Cerebellar cortex (tissue), 1 donor: ENCODE data around the gene KLHL8.

Experiments used
- DNase-seq: peaks from one replicate; pipeline ENCODE4 v3.0.0-alpha.2; 2015; ENCODE audit warnings: low spot score

The KLHL8 gene

DNA sequence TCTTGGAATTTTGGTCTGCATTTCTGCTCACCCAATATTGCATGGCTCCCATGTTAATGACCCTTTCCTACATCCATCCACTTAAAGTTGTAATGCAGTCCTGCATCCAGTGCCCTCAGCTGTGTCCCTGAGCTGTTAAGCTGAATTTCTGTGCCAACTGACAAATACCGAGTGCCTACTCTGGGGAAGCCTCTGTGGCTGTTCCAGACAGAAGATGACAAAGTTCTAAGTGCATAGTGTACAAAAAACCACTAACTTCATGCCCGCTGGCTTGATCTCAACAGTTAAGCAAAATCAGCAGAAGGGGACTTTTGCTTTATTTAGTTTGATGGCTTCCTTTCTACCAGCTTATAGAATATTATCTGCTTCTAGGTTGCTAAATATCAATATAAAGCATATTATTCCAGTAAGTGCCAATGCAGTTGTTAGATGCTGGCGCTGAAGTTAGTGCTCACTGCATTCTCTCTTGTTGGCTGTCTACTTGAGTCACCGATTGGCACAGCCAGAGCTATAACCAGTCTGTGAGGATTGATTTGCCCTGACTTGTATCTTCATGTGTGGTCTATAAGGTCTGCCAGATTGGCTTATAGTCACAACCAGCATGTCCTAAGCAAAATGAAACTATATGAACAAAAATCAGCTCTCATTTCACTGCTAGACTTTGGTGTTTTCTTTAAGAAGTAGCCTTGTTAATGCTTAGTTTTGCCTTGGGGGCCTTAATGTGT is 98.9 kb downstream of the KLHL8 start:
- no peak for DNase-seq

- no peak for DNase-seq
These were observed 99.8 kb downstream of the KLHL8 start for GRCh38 chr4:87120411-87121162.

- no peak for DNase-seq
These were observed 100.4 kb downstream of the KLHL8 start for GRCh38 chr4:87120010-87120409.

GRCh38 chr4:87118826-87119225 is 101.6 kb downstream of the KLHL8 start:
- DNase-seq, result no peak

DNA sequence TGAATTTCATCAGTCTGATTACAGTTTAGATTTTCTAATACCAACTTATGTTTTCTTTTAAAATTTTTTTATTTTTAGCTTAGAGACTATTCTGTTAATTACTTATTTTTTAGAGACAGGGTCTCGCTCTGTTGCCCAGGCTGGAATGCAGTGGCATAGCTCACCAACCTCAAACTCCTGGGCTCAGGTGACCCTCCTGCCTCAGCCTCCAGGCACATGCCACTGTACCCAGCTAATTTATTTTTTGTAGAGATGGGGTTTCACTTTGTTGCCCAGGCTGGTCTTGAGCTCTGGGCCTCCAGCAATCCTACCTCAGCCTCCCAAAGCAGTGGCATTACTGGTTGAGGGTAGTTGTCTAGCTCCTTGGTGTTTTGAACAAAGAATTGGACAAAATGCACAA is 102.0 kb downstream of the KLHL8 start:
- DNase-seq, result no peak

DNA sequence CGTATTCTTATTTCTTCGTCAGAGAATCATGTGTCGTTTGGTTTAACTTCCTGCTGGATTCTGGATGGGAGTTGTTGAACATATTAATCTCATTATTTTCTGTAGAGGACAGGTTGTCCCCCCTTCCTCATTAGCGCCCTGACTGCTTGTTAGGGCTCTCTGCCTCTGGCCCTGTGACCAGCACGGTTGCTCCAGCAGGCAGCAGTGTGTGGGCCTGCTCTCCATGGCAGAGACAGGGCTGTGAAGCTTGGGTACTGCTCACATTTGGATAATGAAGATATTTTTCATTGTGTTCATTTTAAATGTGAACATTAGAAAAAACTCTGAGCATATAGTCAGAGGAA is 102.7 kb downstream of the KLHL8 start:
- no peak for DNase-seq

DNA sequence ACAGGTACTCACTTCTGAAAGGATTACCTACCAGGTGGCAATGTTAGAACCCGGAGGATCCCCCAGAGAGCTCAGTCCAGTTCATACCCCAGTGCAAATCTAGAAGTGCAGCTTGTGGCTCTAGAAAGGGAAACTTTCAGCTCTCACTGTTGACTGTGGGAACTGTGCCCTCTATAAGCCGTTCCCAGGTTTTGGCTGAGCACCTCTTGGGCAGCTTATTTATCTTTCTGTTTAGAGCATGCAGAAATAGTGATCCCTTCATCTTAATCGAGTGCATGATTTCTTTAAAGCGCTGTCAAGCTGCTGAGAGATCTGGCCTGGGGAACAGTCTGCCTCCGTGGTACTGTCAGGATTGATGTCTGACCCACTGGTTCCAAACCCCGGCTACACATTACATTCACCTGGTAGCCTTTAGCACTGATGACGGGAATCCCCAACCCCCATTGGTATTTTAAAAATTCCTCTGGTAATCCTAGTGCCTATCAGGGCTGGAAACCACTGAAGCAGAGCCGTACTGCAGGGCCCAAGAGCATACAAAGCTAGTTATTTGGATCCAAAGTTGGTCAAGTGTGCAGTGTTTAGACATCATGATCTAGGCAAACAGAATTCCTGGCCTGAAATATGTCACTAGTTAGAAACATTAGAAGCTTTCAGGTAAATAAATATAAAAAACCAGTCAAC is 103.2 kb downstream of the KLHL8 start:
- DNase-seq, result no peak

DNA sequence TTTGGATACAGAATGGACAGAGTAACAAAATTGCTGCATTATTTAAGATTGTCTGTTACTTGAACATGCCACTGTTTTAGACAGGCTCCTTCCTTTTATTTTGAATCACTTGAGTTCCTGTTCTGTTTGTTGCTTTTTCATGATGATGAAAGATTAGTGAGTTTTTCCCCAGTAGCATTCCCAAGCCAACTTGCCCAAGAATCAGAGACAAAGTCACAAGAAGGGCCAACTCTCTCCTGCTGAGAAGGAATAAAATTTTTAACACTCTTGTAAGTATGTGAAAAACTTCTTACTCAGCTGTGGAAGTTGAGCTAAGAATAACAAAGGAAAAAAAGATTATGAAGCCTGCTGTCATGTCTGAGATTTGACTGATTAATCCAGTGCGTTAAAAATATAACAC is 104.2 kb downstream of the KLHL8 start:
- no peak for DNase-seq

DNA sequence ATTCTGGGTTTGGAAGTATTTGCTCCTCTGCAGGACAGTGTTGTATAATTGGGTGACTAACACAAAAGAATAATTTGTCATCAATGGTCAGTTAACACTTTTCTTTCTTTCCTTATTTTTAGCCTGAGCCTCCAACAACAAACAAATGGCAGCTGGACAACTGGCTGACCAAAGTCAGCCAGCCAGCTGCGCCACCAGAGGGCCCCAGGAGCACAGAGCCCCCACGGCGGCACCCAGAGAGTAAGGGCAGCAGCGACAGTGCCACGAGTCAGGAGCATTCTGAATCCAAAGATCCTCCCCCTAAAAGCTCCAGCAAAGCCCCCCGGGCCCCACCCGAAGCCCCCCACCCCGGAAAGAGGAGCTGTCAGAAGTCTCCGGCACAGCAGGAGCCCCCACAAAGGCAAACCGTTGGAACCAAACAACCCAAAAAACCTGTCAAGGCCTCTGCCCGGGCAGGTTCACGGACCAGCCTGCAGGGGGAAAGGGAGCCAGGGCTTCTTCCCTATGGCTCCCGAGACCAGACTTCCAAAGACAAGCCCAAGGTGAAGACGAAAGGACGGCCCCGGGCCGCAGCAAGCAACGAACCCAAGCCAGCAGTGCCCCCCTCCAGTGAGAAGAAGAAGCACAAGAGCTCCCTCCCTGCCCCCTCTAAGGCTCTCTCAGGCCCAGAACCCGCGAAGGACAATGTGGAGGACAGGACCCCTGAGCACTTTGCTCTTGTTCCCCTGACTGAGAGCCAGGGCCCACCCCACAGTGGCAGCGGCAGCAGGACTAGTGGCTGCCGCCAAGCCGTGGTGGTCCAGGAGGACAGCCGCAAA is 106.0 kb downstream of the KLHL8 start:
- DNase-seq, result no peak

DNA sequence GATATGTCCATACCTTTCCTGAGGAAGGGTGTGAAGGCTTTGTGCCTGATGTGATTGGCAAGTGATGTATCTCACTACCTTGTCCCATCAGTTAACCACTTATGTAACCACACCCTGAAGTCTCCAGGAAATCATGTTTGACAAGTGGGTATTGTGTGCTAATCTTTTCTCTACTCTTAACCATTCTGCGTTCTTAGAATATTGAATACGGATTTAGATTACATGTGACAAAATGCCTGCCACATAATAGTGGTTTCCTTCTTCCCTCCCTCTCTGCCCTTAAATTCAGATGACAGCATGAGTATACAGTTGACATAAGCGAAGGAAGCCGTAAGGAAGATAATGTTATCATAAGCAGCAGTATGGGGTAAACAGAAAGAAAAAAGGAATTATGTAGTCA is 108.4 kb downstream of the KLHL8 start:
- no peak for DNase-seq
